Subcutaneous adipose tissue (tissue), 4 donors: ENCODE results near the gene INPP4B. TPM values are rescaled to one million over a fixed set of nuclear protein-coding genes. Genes with fewer than 3 reads are reported as not detected.

Experiments used
- CTCF ChIP-seq: fragments of 450-650 bp; IDR thresholded peaks from one replicate; pipeline ENCODE4 v1.5.1; 2016; ENCODE audit warnings: low read depth, mild to moderate bottlenecking, control low read depth, antibody characterized with exemption, moderate library complexity
- total RNA-seq, 4 donors: library from RNA; depleted of rRNA; stranded (reverse); fragments of >200 nt; gene quantifications; one replicate each; pipeline ENCODE4 v1.1.0, GENCODE V29; 2016

Gene INPP4B
- total RNA-seq, 4 donors from 2014 or later: 14.3 to 28.1 (median 24.6) TPM

- TF ChIP-seq CTCF: no peak
These were observed 288.8 kb downstream of the INPP4B start for GRCh38 chr4:142557239-142557801.

- no peak for TF ChIP-seq CTCF
These were observed 289.4 kb downstream of the INPP4B start for GRCh38 chr4:142556570-142557238.

- TF ChIP-seq CTCF: no peak
These were observed 290.1 kb downstream of the INPP4B start for GRCh38 chr4:142556048-142556447.

GRCh38 chr4:142554412-142554811, 291.7 kb downstream of the INPP4B start:
- TF ChIP-seq CTCF: no peak

GRCh38 chr4:142551517-142552305, 294.4 kb downstream of the INPP4B start:
- no peak for TF ChIP-seq CTCF

- TF ChIP-seq CTCF: no peak
These were observed 295.1 kb downstream of the INPP4B start for GRCh38 chr4:142550965-142551364.
